Non-pigmented ciliary epithelial cell (primary cell): ENCODE data around the gene APBB2.

ENCODE experiments used
- DNase-seq: peaks from one replicate; pipeline ENCODE4 v3.0.0-alpha.2; 2010; ENCODE audit warnings: low read depth

The APBB2 gene

DNA sequence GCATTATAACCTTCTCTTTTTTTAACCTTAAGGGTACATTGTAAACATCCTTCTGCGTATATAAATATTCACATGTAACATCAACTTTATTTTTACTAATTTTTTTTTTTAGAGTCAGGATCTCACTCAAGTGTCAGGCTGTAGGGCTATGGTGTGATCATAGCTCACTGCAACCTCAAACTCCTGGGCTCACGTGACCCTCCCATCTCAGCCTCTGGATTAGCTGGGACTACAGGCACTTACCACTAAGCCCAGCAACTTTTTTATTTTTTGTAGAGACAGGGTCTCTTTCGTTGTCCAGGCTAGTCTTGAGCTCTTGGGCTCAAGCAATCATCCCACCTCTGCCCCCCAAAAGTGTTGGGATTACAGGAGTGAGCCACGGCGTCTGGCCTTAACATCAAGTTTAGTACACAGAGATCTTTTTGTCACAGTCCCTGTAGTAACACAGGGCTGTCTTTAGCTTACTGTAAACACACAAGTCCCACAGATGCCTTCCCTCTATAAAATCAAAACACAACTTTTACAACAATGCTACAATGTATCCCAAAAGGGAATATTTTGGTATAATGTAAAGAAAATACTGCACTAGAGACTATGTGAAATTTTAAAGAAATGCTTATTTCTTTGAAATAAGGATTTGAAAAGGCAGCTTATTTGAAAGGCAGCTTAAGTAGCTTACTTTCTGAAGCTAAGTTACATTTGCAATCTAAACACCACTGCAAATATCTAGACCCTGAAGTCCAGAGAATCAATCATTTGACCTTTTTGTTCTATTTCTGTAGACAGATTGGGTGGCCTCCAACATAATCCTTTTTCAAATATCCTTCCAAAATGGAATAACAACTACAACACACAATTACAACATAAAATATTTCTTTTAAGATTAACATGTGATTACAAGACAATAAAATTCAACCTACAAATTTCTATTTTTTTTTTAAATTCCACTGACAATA lies 116.0 kb downstream of the APBB2 start:
- DNase-seq, result no peak

DNA sequence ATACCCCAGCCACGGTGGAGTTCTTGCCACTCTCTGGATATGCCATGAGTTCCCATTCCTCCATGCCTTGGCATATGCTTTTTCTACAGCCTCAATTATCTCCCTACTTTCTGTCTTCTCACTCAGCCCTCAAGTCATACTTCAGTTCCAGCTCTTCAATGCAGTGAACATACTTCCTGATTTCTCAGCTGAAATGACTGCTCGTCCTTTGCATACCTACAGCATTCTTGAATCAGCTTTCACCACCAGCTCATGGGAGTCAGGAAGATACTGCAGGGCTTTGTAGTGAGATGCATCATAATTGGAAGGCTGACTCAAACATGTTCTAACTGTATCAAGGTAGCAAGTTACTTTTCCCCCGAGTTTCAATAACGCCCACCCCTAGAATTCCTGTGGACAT lies 118.4 kb downstream of the APBB2 start:
- DNase-seq, result peak; percentile 83

DNA sequence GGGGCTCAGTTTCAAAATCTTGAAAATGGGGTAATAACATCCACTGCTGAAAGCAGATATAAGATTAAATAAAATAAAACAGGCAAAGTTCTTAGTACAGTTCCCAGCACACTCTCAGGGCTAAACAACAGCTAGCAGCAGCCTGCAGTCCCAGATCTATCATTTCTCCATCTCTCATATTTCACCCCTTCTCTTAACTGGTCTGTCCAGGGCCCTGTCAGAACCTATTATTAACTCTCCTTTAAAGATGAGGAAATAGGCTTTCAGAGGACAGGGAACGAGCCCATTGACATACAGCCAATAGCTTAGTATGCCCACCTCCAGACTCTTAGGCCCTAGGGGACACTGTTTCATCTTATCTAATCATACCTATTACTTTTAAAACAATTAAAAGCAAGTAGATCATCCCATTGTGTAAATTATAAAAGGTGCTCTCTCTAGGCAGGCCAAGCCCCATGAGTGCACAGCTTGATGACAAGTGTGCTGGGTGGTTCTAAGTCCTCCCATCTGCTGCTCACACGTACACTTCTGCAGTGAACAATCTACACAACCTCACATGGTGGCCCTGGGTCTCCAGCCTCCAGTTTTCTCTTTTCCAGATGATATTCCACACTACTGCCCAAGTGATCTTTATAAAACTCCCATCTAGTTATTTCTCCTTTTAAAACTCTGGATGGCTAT lies 119.0 kb downstream of the APBB2 start:
- no peak for DNase-seq

DNA sequence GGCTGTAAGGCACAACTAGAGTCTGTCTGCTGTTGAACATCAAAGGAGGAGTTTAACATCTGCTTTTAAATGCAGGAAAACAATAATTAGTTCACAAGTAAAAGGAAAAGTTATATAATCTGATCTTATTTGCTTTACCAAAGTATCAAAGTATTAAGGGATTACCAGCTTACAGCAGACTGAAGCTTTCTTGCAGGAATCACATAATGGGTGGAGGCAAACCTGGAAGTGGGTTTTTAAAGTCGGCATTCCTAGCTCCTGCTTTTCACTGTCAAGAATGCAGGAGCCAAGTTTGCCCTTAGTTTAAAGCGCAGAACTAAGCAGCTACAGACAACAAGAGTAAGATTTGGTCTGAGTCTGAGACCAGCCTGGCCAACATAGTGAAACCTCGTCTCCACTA lies 122.2 kb downstream of the APBB2 start:
- no peak for DNase-seq

DNA sequence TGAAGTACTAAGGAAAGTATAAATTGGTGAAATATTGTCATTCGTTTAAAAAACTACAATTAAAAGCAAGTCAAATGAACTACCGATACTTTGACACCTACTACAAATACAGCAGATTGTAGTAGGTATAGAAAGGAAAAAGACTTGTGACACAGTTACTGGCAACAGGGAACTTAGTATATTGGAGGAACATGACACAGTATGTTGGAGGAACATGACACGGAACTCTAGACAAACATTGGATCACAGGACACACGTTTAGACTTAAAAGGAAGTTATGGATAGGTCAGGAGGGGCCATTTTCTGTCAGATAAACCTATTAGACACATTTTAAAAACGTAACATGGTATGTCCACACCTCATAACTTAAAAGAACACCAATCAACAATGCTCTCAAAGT lies 132.5 kb downstream of the APBB2 start:
- DNase-seq, result no peak

DNA sequence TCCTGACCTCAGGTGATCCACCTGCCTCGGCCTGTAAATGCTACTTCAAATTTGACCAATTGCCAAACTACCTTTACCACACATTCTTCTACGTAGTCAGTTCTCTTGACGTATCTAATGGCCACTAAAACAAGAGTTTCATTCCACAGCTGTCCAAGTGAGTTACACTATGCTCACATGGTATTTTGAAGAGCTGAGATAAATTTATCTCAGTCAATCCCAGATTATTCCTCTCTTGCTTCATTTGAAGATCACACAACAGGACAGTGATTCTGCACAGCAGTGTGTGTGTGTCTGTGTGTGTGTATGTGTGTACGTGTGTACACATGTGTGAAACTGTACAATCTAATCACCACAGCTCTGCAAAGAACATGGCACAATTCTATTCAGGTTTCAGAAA lies 133.4 kb downstream of the APBB2 start:
- DNase-seq, result no peak

DNA sequence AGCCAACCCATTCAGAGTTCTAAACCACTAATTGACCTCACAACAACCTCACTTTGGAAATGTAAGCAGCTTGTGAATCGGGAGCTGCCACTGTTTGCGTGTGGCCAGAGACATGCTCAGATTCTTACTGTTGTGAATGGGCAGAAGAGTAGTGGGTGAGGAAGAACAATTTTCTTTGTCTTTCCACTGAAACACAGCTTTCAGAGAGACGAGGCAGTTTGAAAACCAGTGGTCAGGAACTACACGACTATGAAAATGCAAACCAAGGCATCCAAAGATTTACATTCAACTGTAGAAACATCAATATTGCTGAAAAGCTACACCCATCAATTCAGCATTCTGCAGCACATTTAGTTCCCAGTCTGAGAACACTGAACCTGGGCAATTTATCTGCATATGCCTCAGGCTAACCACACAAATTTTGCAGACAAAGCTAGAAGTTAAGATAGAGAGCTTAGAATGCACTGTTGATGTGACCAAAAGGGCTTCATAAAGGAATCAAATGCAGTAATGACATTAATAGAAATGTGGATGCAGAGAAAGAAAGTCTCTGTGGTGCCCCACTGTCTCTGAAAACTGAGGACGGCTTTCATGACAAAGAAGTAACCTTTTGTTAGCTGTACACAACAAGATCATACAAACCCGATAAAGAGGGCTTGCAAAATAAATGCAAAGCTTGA lies 134.3 kb downstream of the APBB2 start:
- no peak for DNase-seq

DNA sequence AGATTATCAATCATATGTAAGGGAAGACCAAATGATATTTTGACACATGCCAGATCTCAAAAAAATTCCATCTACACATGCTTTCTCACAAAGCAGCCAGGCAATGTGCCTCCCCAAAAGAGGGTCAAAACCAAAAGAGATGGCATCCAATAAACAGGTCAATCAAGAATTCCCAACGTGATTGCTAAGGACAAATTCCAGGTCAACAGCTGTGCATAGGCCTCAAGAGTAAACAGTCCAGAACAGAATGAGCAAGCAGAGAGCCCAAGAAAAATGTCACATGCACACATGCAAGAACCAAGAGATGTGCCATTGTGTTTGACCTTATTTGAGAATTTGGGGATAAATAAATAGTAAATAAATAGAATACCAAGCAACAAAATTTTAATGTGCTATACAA lies 136.7 kb downstream of the APBB2 start:
- no peak for DNase-seq

DNA sequence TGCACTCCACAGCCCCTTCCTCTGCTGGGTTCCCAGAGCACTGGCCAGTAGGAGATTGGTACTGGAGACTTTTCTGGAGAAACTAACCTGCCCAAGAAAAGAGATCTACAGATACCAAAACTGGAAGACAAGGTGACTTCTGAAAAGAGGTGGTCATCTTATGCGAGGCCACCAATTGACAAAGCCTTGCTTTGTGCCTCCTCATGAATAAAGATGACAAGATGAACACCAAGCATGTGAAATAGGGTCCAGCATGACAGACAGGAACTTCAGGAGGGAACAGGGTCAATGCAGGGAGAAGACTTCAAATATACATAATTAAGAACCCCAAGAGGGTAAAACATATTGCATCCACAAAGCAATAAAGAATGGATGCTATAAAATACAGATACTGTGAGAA lies 137.9 kb downstream of the APBB2 start:
- DNase-seq, result no peak

DNA sequence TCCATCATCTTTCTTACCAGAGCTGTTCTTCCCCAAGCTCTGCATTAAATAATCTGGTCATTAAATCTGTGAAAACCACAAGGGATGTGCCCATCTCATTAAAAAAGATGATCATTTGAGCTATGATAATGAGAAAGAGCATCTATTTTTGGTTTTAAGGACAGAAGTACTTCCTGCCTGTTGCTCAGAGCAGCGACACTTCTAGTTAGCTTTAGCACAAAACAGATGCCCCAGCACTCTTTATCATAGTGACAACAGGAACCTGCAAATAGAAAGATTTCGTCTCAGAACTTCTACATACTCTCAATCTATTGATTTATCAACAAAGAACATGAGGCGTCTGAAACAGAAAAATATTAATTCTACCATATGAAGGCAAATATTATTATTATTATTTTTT lies 140.1 kb downstream of the APBB2 start:
- DNase-seq, result no peak

DNA sequence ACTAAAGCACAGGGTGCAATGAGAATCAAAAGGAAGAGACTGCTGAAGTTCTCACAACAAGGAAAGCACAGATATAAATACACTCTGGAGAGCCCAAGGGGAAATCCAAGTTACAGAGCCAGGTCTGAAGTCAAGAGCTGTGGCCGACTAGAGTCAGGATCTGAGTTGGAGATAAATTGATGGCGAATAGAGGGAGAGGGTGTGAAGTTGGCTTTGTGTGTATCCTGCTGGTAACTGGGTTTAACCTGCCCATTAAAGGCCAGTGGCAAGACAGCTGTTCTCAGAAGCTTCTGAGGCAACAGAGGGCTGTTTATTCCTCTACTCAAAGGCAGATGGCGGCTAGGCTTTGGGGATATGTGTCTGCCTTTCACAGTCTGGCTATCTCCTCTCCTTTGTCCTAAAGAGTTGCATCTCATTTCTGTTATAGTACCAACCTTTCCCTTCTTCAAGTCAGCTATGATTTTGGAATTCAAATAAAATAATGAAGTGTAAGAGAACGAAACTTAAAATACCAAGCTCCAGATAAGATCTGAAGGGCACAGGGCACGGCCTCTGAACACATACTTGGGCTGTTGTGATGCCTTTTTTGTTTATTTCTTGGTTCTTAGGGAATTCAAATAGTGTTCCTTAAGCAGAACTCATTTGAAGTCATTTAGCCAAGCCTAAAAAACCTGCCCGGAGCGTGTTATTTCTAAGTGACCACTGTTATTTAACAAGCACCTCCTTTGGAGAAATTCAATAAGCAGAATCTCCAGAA lies 142.1 kb downstream of the APBB2 start:
- DNase-seq, result no peak

DNA sequence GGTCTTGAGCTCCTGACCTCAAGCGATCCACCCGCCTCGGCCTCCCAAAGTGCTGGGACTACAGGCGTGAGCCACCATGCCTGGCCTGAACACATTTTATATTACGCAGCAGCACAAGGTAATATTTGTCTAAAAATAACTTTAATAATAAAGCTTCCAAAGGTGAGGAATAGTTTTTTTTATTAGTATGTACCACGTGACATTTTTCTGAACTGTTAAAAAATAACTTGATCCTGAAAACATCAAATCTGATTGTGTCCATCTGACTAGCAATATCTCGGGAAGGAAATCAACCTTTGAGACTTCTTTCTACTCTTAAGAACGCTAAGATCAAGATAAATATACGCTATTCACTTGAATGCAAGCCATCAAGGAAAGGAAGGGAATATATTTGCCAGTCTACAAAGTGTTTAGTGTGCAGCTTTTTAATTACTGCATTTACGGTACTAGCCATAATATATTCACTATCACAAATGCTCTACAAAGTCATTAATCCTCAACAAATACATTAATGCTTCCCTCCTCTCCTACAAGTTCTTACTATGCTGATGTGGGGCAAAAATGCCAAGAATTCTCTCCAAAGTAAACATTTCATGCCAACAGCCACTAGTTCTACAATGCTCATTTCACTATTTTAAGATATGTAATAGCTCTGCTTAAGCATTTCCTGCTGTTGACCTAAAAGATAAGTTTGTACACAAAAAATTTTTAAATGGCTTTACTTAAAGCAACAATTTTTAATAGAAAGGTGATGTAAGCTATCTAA lies 143.6 kb downstream of the APBB2 start:
- DNase-seq, result no peak

DNA sequence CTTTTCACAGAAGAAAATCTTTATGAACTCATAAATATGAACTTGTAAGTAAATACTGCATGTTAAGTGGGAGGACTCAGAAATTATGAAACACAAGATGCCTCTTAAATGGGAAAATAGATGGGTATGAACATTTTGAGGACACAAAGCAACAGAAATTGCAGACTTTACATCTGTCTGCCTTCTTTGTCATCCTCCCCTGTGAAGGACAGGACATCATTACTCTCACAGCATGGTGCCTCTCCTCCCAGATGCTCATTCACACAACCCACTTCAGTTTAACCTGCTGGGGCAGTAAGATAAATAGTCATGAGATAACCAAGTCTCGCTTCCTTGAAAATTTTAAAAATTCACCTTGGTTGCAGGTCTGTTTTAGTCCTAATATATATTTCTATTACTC lies 144.5 kb downstream of the APBB2 start:
- DNase-seq, result no peak

DNA sequence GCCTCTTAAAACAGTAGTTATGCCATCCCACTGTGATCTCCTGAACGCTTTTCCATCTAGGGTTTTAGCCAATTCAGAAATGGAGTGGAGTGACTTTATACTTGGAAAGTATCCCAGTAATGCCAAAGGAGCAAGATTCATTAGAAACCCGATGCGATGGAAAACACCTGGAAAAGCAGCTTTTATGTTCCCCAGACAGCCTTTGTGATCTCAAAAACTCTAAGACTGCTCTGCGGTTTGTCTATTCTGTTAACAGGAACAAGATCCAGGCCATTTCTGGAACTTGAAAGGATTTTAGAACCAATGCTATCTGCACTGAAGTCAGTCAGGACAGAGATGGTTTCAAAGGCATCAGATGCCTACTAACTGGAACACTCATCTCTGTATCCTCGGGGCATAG lies 145.1 kb downstream of the APBB2 start:
- no peak for DNase-seq

DNA sequence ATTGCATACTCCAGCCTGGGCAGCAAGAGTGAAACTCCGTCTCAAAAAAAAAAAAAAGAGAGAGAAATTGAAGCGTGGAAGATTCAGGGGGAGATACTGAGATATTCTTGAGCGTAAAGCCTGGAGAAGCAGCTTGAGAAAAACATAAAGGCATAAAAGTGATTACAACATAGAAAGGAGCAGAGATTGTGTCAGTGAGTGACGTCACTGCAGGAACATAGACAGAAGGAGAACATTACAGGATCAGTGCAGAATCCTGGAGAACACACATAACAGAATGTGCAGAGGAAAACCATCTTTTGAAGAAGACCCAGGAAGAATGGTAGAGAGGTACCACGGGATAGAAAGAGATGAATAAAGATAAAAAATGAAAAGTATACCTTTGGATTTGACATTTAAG lies 147.0 kb downstream of the APBB2 start:
- no peak for DNase-seq

DNA sequence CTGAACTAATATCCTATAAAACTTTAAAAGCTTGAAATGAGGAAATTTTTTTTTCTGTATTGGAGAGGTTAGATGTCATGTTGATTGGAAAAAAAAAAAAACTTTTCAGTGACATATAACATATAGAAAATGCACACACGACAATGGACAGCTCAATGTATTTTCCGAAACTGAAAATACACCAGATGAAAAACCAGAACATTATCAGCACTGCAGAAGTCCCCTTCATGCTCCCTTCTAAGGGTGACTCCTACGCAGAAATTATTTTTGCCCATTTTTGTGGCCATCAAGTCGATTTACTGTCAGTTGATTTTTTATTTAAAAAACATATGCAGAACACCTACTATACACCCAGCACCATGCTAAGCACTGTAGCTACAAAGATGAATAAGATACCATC lies 148.3 kb downstream of the APBB2 start:
- DNase-seq, result no peak

DNA sequence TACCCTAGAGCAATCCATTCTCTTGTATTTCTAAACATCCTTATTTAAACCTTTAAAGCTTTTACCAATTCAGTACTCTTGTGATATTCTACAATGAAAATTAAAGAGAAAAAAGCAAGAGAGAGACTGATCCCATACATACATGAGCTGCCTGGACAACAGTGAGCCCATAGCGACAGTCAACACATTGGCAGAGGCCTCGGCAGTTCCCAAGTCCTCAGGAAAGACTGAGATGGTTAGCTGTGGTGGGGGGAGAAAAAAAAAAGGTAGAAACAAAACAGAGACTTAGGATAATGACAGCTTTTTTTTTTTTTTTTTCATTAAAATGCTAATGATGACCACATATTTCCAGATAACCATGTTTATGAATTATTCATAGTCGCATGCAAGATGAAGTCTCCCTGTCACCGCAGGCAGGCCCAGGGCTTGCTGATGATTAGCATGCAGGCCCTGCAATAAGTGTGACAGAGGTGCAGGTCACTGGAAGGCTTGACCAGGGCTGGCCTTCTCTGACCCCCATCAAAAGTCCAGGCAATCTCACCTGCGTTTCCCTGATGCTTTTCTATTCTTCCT lies 148.8 kb downstream of the APBB2 start:
- DNase-seq, result no peak

DNA sequence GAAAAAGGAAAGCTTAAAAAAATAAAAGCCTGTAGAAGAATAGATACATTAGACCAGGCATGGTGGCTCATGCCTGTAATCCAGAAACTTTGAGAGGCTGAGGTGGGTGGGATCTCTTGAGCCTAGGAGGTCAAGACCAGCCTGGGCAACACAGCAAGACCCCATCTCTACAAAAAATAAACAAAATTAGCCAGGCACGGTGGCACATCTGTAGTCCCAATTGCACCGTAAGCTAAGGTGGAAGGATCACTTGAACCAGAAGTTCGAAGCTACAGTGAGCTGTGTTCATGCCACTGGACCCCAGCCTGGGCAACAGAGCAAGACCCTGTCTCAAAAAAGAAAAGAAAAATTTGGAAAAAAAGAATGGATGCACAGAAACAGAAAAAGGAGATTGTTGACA lies 149.4 kb downstream of the APBB2 start:
- no peak for DNase-seq

DNA sequence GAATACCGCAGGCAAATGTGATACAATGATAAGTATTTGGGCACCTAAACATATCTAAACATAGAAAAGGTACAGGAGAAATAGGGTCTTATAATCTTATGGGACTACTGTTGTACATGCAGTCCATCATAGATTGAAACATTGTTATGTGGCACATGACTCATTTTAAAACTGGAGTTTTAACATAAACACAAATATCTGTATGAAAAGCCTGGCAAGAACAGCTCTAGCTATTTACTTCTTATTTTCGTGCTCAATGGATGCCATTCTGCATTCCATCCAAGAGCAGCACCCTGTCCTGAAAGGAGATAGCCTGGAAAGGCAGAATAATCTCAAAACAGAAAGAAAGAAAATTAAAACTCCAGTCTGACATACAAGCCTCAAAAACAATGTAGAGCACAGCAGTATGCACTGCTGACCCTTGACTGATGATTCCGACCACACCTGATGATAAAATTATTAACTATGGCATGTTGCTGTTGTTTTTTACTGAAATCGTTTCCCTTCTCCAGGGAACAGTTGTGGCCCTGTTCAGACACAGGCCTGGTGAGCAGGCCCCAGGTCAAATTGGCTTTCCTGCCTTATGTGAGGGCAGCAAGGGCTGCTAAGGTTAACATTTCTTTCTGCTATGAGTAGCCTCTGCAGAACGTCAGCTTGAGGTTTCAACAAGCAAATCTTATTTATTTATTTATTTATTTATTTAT lies 152.7 kb downstream of the APBB2 start:
- no peak for DNase-seq
